CD4-positive, alpha-beta T cell (primary cell): ENCODE data around the gene CLSTN2. TPM values are rescaled to one million over a fixed set of nuclear protein-coding genes. Genes with fewer than 3 reads are reported as not detected.

Experiments
- ATAC-seq: fragments of 200-7000 bp; cut with Tn5 transposase; one replicate; pipeline ENCODE4 v1.10.0; 2022; ENCODE audit warnings: mild to moderate bottlenecking; ENCODE audit not compliant: poor library complexity
- CTCF ChIA-PET: fragments of 350-600 bp; sonication (Branson Sonifier 250); formaldehyde crosslinking; loops from one replicate; lab custom pipeline; 2021; ENCODE audit warnings: antibody characterized with exemption, inconsistent platforms; lab: Charles Lee
- POLR2A ChIA-PET: fragments of 350-600 bp; sonication (Branson Sonifier 250); formaldehyde crosslinking; loops from one replicate; lab custom pipeline; 2021; ENCODE audit warnings: antibody characterized with exemption, inconsistent platforms; lab: Charles Lee
- DNase-seq, 14 experiments: peaks; one replicate each; pipeline ENCODE4 v3.0.0-alpha.2; 2013 to 2020; ENCODE audit warnings: mixed read lengths in 2 of 14
- H3K27ac ChIP-seq, 2 donors: one replicate each; pipeline versions ENCODE4 v1.5.1 to v1.7.0; 2013; ENCODE audit warnings: low read length in 2 of 2, low read depth in 1 of 2, mild to moderate bottlenecking in 1 of 2
- H3K27me3 ChIP-seq, 2 experiments: 1 replicate in 1 of 2; 2 replicates in 1 of 2; pipeline versions ENCODE4 v1.6.1 to v1.7.0; 2013; ENCODE audit warnings: low read length in 2 of 2, control low read depth in 1 of 2, mild to moderate bottlenecking in 1 of 2, moderate library complexity in 1 of 2; ENCODE audit not compliant: insufficient read depth in 2 of 2, control insufficient read depth in 1 of 2
- H3K36me3 ChIP-seq: one replicate; pipeline ENCODE4 v1.6.1; 2013; ENCODE audit warnings: low read length, control low read depth; ENCODE audit not compliant: insufficient read depth
- H3K4me1 ChIP-seq: one replicate; pipeline ENCODE4 v1.6.1; 2013; ENCODE audit warnings: low read length, control low read depth; ENCODE audit not compliant: insufficient read depth
- H3K4me3 ChIP-seq: one replicate; pipeline ENCODE4 v1.5.1; 2013; ENCODE audit warnings: mild to moderate bottlenecking, low read length, moderate library complexity
- H3K9me3 ChIP-seq, 2 experiments: 1 replicate in 1 of 2; 2 replicates in 1 of 2; pipeline versions ENCODE4 v1.6.1 to v1.7.0; 2013; ENCODE audit warnings: low read length in 2 of 2, mild to moderate bottlenecking in 2 of 2, control low read depth in 1 of 2, moderate library complexity in 1 of 2; ENCODE audit not compliant: control insufficient read depth in 1 of 2, insufficient read depth in 1 of 2
- H3K27ac Mint-ChIP-seq: one replicate; pipeline ENCODE4 v1.8.0; 2020; ENCODE audit warnings: mixed read lengths
- H3K27me3 Mint-ChIP-seq: one replicate; pipeline ENCODE4 v1.8.0; 2021; ENCODE audit warnings: mixed read lengths
- H3K36me3 Mint-ChIP-seq: one replicate; pipeline ENCODE4 v1.8.0; 2021; ENCODE audit warnings: low read depth, mixed read lengths
- H3K4me1 Mint-ChIP-seq: one replicate; pipeline ENCODE4 v1.8.0; 2021; ENCODE audit warnings: low read depth, mixed read lengths
- H3K4me3 Mint-ChIP-seq: one replicate; pipeline ENCODE4 v1.8.0; 2020; ENCODE audit warnings: mild to moderate bottlenecking, mixed read lengths
- H3K9me3 Mint-ChIP-seq: one replicate; pipeline ENCODE4 v1.8.0; 2020; ENCODE audit warnings: mixed read lengths
- intact Hi-C, 2 experiments: fragments of 100-400 bp; cut with DNase I in 1 of 2; cut with micrococcal nuclease in 1 of 2; formaldehyde crosslinking; loops; one replicate each; pipeline versions ENCODE4 v1.15.1 to v1.9.0; 2023 to 2025; cut with DNase I, micrococcal nuclease
- total RNA-seq, 174 experiments: library from RNA in 2 of 174; stranded (reverse) in 2 of 174; gene quantifications; one replicate each; pipeline ENCODE4 v1.2.3 and lab custom pipeline; 2021 to 2026
- TF ChIP-seq, protein P1 (sequence below): fragments of 200-600 bp; IDR thresholded peaks from one replicate; pipeline ENCODE4 v1.8.0; 2022; ENCODE audit warnings: antibody characterized with exemption, mild to moderate bottlenecking

Gene CLSTN2
- total RNA-seq, 2 experiments from 2014 or later: not detected

- Mint-ChIP-seq H3K4me3 (no peak overlapping the region), H3K9me3 (no peaks in the 10 kb centered on the region), H3K27ac (no peak overlapping the region), H3K36me3 (no peaks in the 10 kb centered on the region), H3K27me3 (peaks cover 18% of the 10 kb centered on the region), H3K4me1 (no peaks in the 10 kb centered on the region)
- ChIA-PET CTCF (no interaction called here), POLR2A (no interaction called here)
- no peaks in the 10 kb centered on the region for H3K4me1 ChIP-seq
- H3K27ac ChIP-seq: no peak overlapping the region
- no peaks in the 10 kb centered on the region for H3K27me3 ChIP-seq
- peaks cover 0 to 5% of the 10 kb centered on the region in 2 experiments for H3K9me3 ChIP-seq
- no peaks in the 10 kb centered on the region for H3K36me3 ChIP-seq
- intact Hi-C loops: no loop called here
- no peak overlapping the region for H3K4me3 ChIP-seq
- ATAC-seq (no peak), DNase-seq (no peak)
- TF ChIP-seq, protein P1, sequence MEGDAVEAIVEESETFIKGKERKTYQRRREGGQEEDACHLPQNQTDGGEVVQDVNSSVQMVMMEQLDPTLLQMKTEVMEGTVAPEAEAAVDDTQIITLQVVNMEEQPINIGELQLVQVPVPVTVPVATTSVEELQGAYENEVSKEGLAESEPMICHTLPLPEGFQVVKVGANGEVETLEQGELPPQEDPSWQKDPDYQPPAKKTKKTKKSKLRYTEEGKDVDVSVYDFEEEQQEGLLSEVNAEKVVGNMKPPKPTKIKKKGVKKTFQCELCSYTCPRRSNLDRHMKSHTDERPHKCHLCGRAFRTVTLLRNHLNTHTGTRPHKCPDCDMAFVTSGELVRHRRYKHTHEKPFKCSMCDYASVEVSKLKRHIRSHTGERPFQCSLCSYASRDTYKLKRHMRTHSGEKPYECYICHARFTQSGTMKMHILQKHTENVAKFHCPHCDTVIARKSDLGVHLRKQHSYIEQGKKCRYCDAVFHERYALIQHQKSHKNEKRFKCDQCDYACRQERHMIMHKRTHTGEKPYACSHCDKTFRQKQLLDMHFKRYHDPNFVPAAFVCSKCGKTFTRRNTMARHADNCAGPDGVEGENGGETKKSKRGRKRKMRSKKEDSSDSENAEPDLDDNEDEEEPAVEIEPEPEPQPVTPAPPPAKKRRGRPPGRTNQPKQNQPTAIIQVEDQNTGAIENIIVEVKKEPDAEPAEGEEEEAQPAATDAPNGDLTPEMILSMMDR: no peak
Observed at GRCh38 chr3:140004271-140004670, 69.3 kb downstream of the CLSTN2 start.

GRCh38 chr3:140006331-140006730 lies 71.3 kb downstream of the CLSTN2 start:
- Mint-ChIP-seq H3K4me1 (no peaks in the 10 kb centered on the region), H3K4me3 (no peak overlapping the region), H3K36me3 (no peaks in the 10 kb centered on the region), H3K27me3 (peaks cover 18% of the 10 kb centered on the region), H3K9me3 (no peaks in the 10 kb centered on the region), H3K27ac (no peak overlapping the region)
- no peak overlapping the region for H3K27ac ChIP-seq
- peaks cover 0 to 5% of the 10 kb centered on the region in 2 experiments for H3K9me3 ChIP-seq
- H3K4me1 ChIP-seq: no peaks in the 10 kb centered on the region
- no peak for ATAC-seq
- no peak for DNase-seq
- intact Hi-C loops: no loop called here
- TF ChIP-seq, protein P1: no peak
- CTCF ChIA-PET: no interaction called here
- no peak overlapping the region for H3K4me3 ChIP-seq
- POLR2A ChIA-PET: no interaction called here
- H3K36me3 ChIP-seq: no peaks in the 10 kb centered on the region
- no peaks in the 10 kb centered on the region for H3K27me3 ChIP-seq

GRCh38 chr3:140007081-140007480 lies 72.1 kb downstream of the CLSTN2 start:
- no peaks in the 10 kb centered on the region for H3K36me3 ChIP-seq
- H3K9me3 Mint-ChIP-seq: no peaks in the 10 kb centered on the region
- no peak for DNase-seq
- no peak overlapping the region for H3K4me3 Mint-ChIP-seq
- no peaks in the 10 kb centered on the region for H3K36me3 Mint-ChIP-seq
- CTCF ChIA-PET: no interaction called here
- H3K4me1 Mint-ChIP-seq: no peaks in the 10 kb centered on the region
- H3K27ac ChIP-seq: no peak overlapping the region
- H3K27ac Mint-ChIP-seq: no peak overlapping the region
- H3K4me1 ChIP-seq: no peaks in the 10 kb centered on the region
- peaks cover 18% of the 10 kb centered on the region for H3K27me3 Mint-ChIP-seq
- H3K4me3 ChIP-seq: no peak overlapping the region
- H3K9me3 ChIP-seq: peaks cover 0 to 5% of the 10 kb centered on the region in 2 experiments
- no peaks in the 10 kb centered on the region for H3K27me3 ChIP-seq
- TF ChIP-seq, protein P1: no peak
- POLR2A ChIA-PET: no interaction called here
- intact Hi-C loops: no loop called here
- ATAC-seq: no peak
